H1 (cell line): Measurements from ENCODE around the gene C19orf85. TPM values are rescaled to one million over a fixed set of nuclear protein-coding genes. Genes with fewer than 3 reads are reported as not detected.

Experiments used
- CTCF ChIA-PET: fragments of 300-600 bp; sonication (Branson Sonifier 250); formaldehyde crosslinking; loops from one replicate; lab custom pipeline; 2021; ENCODE audit not compliant: partially characterized antibody; lab: Charles Lee
- POLR2A ChIA-PET: fragments of 300-600 bp; sonication (Branson Sonifier 250); formaldehyde crosslinking; loops from one replicate; lab custom pipeline; 2021; ENCODE audit warnings: inconsistent platforms; ENCODE audit not compliant: partially characterized antibody; lab: Charles Lee
- DNase-seq, 2 experiments: peaks; one replicate each; pipeline versions ENCODE4 v3.0.0 to v3.0.0-alpha.2; 2010 to 2022; ENCODE audit warnings: low spot score in 2 of 2, low read depth in 1 of 2, mixed read lengths in 1 of 2
- FAIRE-seq: peaks from 2 replicates; lab custom pipeline; 2011; peaks lifted over from hg19 to GRCh38; lab: Jason Lieb, UNC
- H2AFZ ChIP-seq: 2 replicates; pipeline ENCODE4 v1.8.1; 2012; ENCODE audit warnings: low read length, inconsistent platforms
- H2AK5ac ChIP-seq: 2 replicates; pipeline ENCODE4 v1.6.1; 2013; ENCODE audit warnings: low read depth, low read length
- H2BK120ac ChIP-seq: replicated peaks from 2 replicates; pipeline ENCODE3; 2013; ENCODE audit warnings: low read depth, low read length, inconsistent platforms
- H2BK12ac ChIP-seq: 2 replicates; pipeline ENCODE4 v1.6.1; 2013; ENCODE audit warnings: low read depth, low read length
- H2BK15ac ChIP-seq: 2 replicates; pipeline ENCODE4 v1.6.1; 2013; ENCODE audit warnings: low read length
- H2BK20ac ChIP-seq: 2 replicates; pipeline ENCODE4 v1.6.1; 2013; ENCODE audit warnings: low read length
- H2BK5ac ChIP-seq: 2 replicates; pipeline ENCODE4 v1.6.1; 2013; ENCODE audit warnings: low read depth, low read length
- H3K14ac ChIP-seq: 2 replicates; pipeline ENCODE4 v1.6.1; 2013; ENCODE audit warnings: inconsistent platforms; ENCODE audit not compliant: insufficient read length
- H3K18ac ChIP-seq: 2 replicates; pipeline ENCODE4 v1.6.1; 2013; ENCODE audit warnings: low read length; ENCODE audit errors: extremely low read depth
- H3K23ac ChIP-seq: 2 replicates; pipeline ENCODE4 v1.6.1; 2013; ENCODE audit warnings: inconsistent platforms; ENCODE audit not compliant: insufficient read length
- H3K23me2 ChIP-seq: 2 replicates; pipeline ENCODE4 v1.6.1; 2013; ENCODE audit warnings: low read depth, low read length
- H3K27ac ChIP-seq: 2 replicates; pipeline ENCODE4 v1.6.1; 2011; ENCODE audit warnings: low read depth, low read length, inconsistent platforms
- H3K27me3 ChIP-seq, 4 experiments: replicated peaks in 1 of 4; 1 replicate in 1 of 4; 2 replicates in 3 of 4; pipeline versions ENCODE4 v1.6.1 to v1.8.1; 2011 to 2013; ENCODE audit warnings: low read length in 3 of 4, mild to moderate bottlenecking in 3 of 4, inconsistent platforms in 2 of 4, mixed read lengths in 2 of 4, moderate library complexity in 1 of 4; ENCODE audit not compliant: control insufficient read depth in 3 of 4, insufficient read depth in 3 of 4; ENCODE audit errors: extremely low read depth in 1 of 4
- H3K36me3 ChIP-seq, 4 experiments: 2 replicates each; pipeline versions ENCODE4 v1.6.1 to v1.8.1; 2011 to 2013; ENCODE audit warnings: mild to moderate bottlenecking in 4 of 4, low read length in 3 of 4, moderate library complexity in 2 of 4, control low read depth in 1 of 4, inconsistent platforms in 1 of 4; ENCODE audit not compliant: insufficient read depth in 4 of 4, control insufficient read depth in 2 of 4
- H3K4ac ChIP-seq: replicated peaks from 2 replicates; pipeline ENCODE3; 2013; ENCODE audit warnings: low read length, low read depth, mixed read lengths, inconsistent platforms; ENCODE audit not compliant: insufficient read length
- H3K4me1 ChIP-seq, 4 experiments: replicated peaks in 1 of 4; 1 replicate in 1 of 4; 2 replicates in 3 of 4; pipeline versions ENCODE4 v1.6.1 to v1.8.1; 2011 to 2013; ENCODE audit warnings: low read length in 3 of 4, inconsistent platforms in 2 of 4, mixed read lengths in 1 of 4; ENCODE audit not compliant: insufficient read depth in 4 of 4, control insufficient read depth in 3 of 4
- H3K4me2 ChIP-seq, 2 experiments: 2 replicates each; pipeline versions ENCODE4 v1.6.1 to v1.8.1; 2011 to 2013; ENCODE audit warnings: low read depth in 2 of 2, low read length in 2 of 2, control low read depth in 1 of 2, inconsistent platforms in 1 of 2, mild to moderate bottlenecking in 1 of 2; ENCODE audit not compliant: insufficient read depth in 1 of 2
- H3K4me3 ChIP-seq, 4 experiments: fragments of 200-600, 300-600 bp in 1 of 4; sonication (generic), shearing (Covaris generic), sonication (Bioruptor Twin) in 1 of 4; 2 replicates each; pipeline versions ENCODE4 v1.5.1 to v1.8.1; 2011 to 2016; ENCODE audit warnings: low read length in 4 of 4, low read depth in 3 of 4, control low read depth in 2 of 4, inconsistent platforms in 2 of 4, mild to moderate bottlenecking in 2 of 4, mixed read lengths in 1 of 4, moderate library complexity in 1 of 4; ENCODE audit not compliant: insufficient read depth in 2 of 4; ENCODE audit errors: extremely low read depth in 1 of 4
- H3K56ac ChIP-seq: replicated peaks from 2 replicates; pipeline ENCODE3; 2013; ENCODE audit warnings: low read depth, mild to moderate bottlenecking, mixed read lengths, low read length, inconsistent platforms; ENCODE audit not compliant: insufficient read length
- H3K79me1 ChIP-seq: 2 replicates; pipeline ENCODE4 v1.6.1; 2013; ENCODE audit warnings: low read depth, low read length, control low read depth
- H3K79me2 ChIP-seq, 2 experiments: 2 replicates each; pipeline versions ENCODE4 v1.6.1 to v1.8.1; 2012 to 2013; ENCODE audit warnings: low read length in 2 of 2, mild to moderate bottlenecking in 2 of 2, inconsistent platforms in 1 of 2; ENCODE audit not compliant: insufficient read depth in 2 of 2, control insufficient read depth in 1 of 2
- H3K9ac ChIP-seq, 4 experiments: replicated peaks in 1 of 4; 1 replicate in 1 of 4; 2 replicates in 3 of 4; pipeline versions ENCODE4 v1.6.1 to v1.8.1; 2011 to 2013; ENCODE audit warnings: low read depth in 3 of 4, low read length in 3 of 4, control low read depth in 2 of 4, mild to moderate bottlenecking in 2 of 4, moderate library complexity in 2 of 4, inconsistent platforms in 1 of 4; ENCODE audit errors: extremely low read depth in 1 of 4
- H3K9me3 ChIP-seq, 2 experiments: 2 replicates each; pipeline versions ENCODE4 v1.6.1 to v1.8.1; 2012 to 2013; ENCODE audit warnings: mild to moderate bottlenecking in 2 of 2, moderate library complexity in 2 of 2, control low read depth in 1 of 2, inconsistent platforms in 1 of 2, low read depth in 1 of 2, low read length in 1 of 2, mixed read lengths in 1 of 2; ENCODE audit not compliant: insufficient read depth in 2 of 2
- H4K20me1 ChIP-seq, 2 experiments: replicated peaks in 1 of 2; 2 replicates each; pipeline versions ENCODE3 to v1.8.1; 2011 to 2013; ENCODE audit warnings: inconsistent platforms in 2 of 2, low read length in 2 of 2, mild to moderate bottlenecking in 1 of 2; ENCODE audit not compliant: insufficient read depth in 2 of 2, control insufficient read depth in 1 of 2
- H4K5ac ChIP-seq: 2 replicates; pipeline ENCODE4 v1.6.1; 2013; ENCODE audit warnings: low read length, low read depth, mixed read lengths, inconsistent platforms; ENCODE audit not compliant: insufficient read length
- H4K8ac ChIP-seq: 2 replicates; pipeline ENCODE4 v1.8.0; 2013; ENCODE audit warnings: mild to moderate bottlenecking, moderate library complexity, low read length, inconsistent platforms; ENCODE audit not compliant: insufficient read depth; ENCODE audit errors: extremely low read depth
- H4K91ac ChIP-seq: replicated peaks from 2 replicates; pipeline ENCODE3; 2013; ENCODE audit warnings: low read length, mixed read lengths, inconsistent platforms; ENCODE audit not compliant: insufficient read length
- ATF3 ChIP-seq: IDR thresholded peaks from 2 replicates; pipeline ENCODE4 v1.6.1; 2011; ENCODE audit warnings: low read depth, mild to moderate bottlenecking, low read length; ENCODE audit not compliant: insufficient read depth
- BRCA1 ChIP-seq: IDR thresholded peaks from 2 replicates; pipeline ENCODE4 v1.6.1; 2012; ENCODE audit warnings: low read depth, low read length, improper control_type of control experiment
- CEBPB ChIP-seq: IDR thresholded peaks from 2 replicates; pipeline ENCODE4 v1.6.1; 2012; ENCODE audit warnings: low read depth, low read length
- CHD2 ChIP-seq: IDR thresholded peaks from 2 replicates; pipeline ENCODE4 v1.6.1; 2012; ENCODE audit warnings: low read length, improper control_type of control experiment
- CREB1 ChIP-seq: IDR thresholded peaks from 2 replicates; pipeline ENCODE4 v1.6.1; 2012; ENCODE audit warnings: inconsistent platforms
- KDM4A ChIP-seq: IDR thresholded peaks from one replicate; pipeline ENCODE4 v1.7.1; 2012; ENCODE audit warnings: low read depth, mild to moderate bottlenecking, moderate library complexity, low read length, inconsistent platforms; ENCODE audit not compliant: severe bottlenecking
- MAX ChIP-seq: IDR thresholded peaks from 2 replicates; pipeline ENCODE4 v1.6.1; 2012; ENCODE audit warnings: inconsistent platforms
- NRF1 ChIP-seq: IDR thresholded peaks from 2 replicates; pipeline ENCODE4 v1.6.1; 2011; ENCODE audit warnings: mild to moderate bottlenecking, low read depth, low read length, improper control_type of control experiment
- POLR2AphosphoS5 ChIP-seq: IDR thresholded peaks from 2 replicates; pipeline ENCODE4 v1.6.1; 2011; ENCODE audit warnings: low read depth, low read length
- SP1 ChIP-seq: IDR thresholded peaks from 2 replicates; pipeline ENCODE4 v1.6.1; 2011; ENCODE audit warnings: low read depth, low read length
- TEAD4 ChIP-seq: IDR thresholded peaks from 2 replicates; pipeline ENCODE4 v1.6.1; 2012; ENCODE audit warnings: low read depth, low read length, inconsistent platforms, mixed read lengths
- WGBS, 2 experiments: shearing (Covaris generic) in 1 of 2; methylation state at CpG; one replicate each; pipeline versions ENCODE4 v1.1.6 to v1.1.7; 2013 to 2015; ENCODE audit warnings: low lambda C conversion rate in 2 of 2, mixed read lengths in 2 of 2, inconsistent platforms in 1 of 2, low coverage in 1 of 2, missing lambda C conversion rate in 1 of 2; ENCODE audit not compliant: insufficient replicate concordance in 2 of 2, insufficient coverage in 1 of 2, insufficient read length in 1 of 2; ENCODE audit errors: extremely low coverage in 1 of 2, missing lambda C conversion rate in 1 of 2; 5-methylcytosine and 5-hydroxymethylcytosine counted together
- polyA plus RNA-seq, 7 experiments: library from polyadenylated mRNA; depleted of rRNA in 3 of 7; stranded (reverse) in 5 of 7; unstranded in 2 of 7; fragments of >200 nt in 5 of 7; fragments of 200-250 nt in 2 of 7; gene quantifications; 1 replicate in 5 of 7; 2 replicates in 1 of 7; 4 replicates in 1 of 7; pipeline versions ENCODE4 v1.2.1 to v1.2.3, GENCODE V29; 2011 to 2013; ENCODE audit warnings: missing spikeins in 2 of 7, mixed read lengths in 2 of 7
- total RNA-seq: library from RNA; stranded (reverse); fragmentation: NEBNext Ultra II Directional; extraction: Animal tissue kit (Norgen Biotek cat#: 25700); gene quantifications from 2 replicates; pipeline ENCODE4 v1.2.1, GENCODE V29; 2021

C19orf85 gene
- total and polyA plus RNA-seq, 2 of the 8 experiments (the other 6 are each of a cell fraction or from before 2014, with no cell fraction given) = 2.2 to 3.2 TPM

GRCh38 chr19:55482156-55482961 lies 17.8 kb upstream of the C19orf85 start:
- Histone ChIP-seq H3K79me1 (peaks cover 13% of the 10 kb centered on the region), H2BK20ac (peak overlapping the region; percentile 48; the same call in 1 of the 2 replicates), H3K4me2 (peak overlapping the region in 1 of 2 experiments; percentile 53; a peak in 2 of 4 replicates), H3K27ac (no peak overlapping the region), H3K36me3 (peaks cover 0 to 10% (median 0%) of the 10 kb centered on the region in 4 experiments; a peak in 2 of 8 replicates), H2AK5ac (0 out of 2 replicates have a peak overlapping the region, but pooled peaks have one; percentile 48), H2BK15ac (peak overlapping the region; percentile 81; the same call in 1 of the 2 replicates), H3K23me2 (peaks cover 8% of the 10 kb centered on the region; the same call in 1 of the 2 replicates), H2BK5ac (no peak overlapping the region), H4K8ac (peak overlapping the region; percentile 42), H3K9me3 (no peaks in the 10 kb centered on the region), H4K5ac (no peak overlapping the region), H4K91ac (no peak overlapping the region), H2AFZ (no peak overlapping the region), H2BK120ac (no peak overlapping the region), H3K4me3 (no peak overlapping the region; a peak in 1 of 8 replicates), H3K14ac (no peak overlapping the region), H3K27me3 (no peaks in the 10 kb centered on the region), H3K56ac (no peak overlapping the region), H3K18ac (no peak overlapping the region; the same call in 1 of the 2 replicates), H2BK12ac (peak overlapping the region; percentile 80; the same call in 1 of the 2 replicates), H3K9ac (no peak overlapping the region), H3K4ac (no peak overlapping the region), H3K4me1 (peaks cover 0 to 30% (median 21%) of the 10 kb centered on the region in 4 experiments; a peak in 6 of 7 replicates), H3K23ac (no peak overlapping the region), H3K79me2 (peaks cover 0 to 23% of the 10 kb centered on the region in 2 experiments; a peak in 2 of 4 replicates), H4K20me1 (peaks cover 0 to 6% of the 10 kb centered on the region in 2 experiments)
- ChIA-PET POLR2A (interaction anchor here (0.6 to 4.9 kb wide), 6 partner anchors 8 to 22 kb away, joined by 3 to 27 read pairs (median 4); no protein-coding TSS in a partner anchor), CTCF (interaction anchor here (0.6 to 3.9 kb wide), 7 partner anchors 9 to 150 kb away, joined by 3 to 21 read pairs (median 5); no protein-coding TSS in a partner anchor)
- no peak for FAIRE-seq
- 89% methylated on average over 40 of the region's 83 CpGs; no CpG with 5 or more reads in 1 of the 2 experiments for WGBS, 2 experiments
- DNase-seq = peak in 1 of 2 experiments; percentile 71
- TF ChIP-seq CHD2 (no peak), SP1 (no peak), CREB1 (no peak), POLR2AphosphoS5 (peak; percentile 39; the same call in 1 of the 2 replicates), TEAD4 (no peak), BRCA1 (no peak), CEBPB (no peak), KDM4A (no peak), ATF3 (no peak), MAX (peak; percentile 73), NRF1 (no peak)
